Measurements from ENCODE around the gene MEGF11.
"Not testable (repeated sequence)": the region's sequence is repeated elsewhere in the genome, so short reads cannot be mapped to it uniquely, and the experiment has no call there.

MEGF11 gene

DNA sequence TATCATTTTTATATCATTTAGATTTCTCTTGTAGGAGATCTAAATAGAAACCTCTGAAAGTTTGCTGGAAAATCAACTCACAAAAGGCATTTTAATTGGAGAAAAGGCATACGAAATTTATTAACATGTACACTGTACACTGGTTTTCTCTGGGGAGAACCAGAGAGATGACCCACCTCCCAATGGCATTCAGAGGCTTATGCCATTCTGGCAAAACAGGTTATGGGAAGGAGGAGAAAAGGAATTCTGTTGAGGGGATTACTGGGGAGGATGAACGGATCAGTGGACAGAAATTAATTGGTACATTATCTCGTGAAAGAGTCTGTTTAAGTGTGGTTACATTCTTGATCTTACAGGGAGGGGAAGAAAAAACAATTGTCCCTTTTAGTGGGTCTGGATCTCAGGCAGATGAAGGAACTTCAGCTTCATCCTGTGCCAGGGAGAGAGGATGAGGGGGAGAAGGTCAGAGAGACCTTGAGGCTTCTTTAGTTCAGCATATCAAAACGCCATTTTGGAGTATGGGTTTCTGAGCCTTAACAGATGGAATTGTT lies 367.8 kb downstream of the MEGF11 start:
- no peak for DNase-seq (ENCODE audit: low read depth)

GRCh38 chr15:65884511-65884910 lies 369.0 kb downstream of the MEGF11 start:
- no peak for DNase-seq (ENCODE audit: low read depth)

DNA sequence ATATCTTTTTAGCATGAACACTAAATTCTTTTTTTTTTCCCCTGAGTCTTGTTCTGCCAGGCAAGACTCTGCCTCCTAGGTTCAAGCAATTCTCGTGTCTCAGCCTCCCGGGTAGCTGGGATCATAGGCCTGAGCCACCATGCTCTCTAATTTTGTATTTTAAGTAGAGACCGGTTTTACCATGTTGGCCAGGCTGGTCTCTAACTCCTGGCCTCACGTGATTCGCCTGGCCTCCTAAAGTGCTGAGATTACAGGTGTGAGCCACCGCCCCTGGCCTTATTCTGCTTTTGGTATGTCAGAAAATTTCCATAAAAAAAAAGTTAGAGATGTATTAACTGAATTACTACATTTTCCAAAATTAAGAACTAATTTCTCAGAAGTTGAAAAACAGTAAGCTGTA lies 370.0 kb downstream of the MEGF11 start:
- DNase-seq (ENCODE audit: low read depth), result no peak

- no peak for DNase-seq (ENCODE audit: low read depth)
Observed at GRCh38 chr15:65881766-65882434, 371.6 kb downstream of the MEGF11 start.

GRCh38 chr15:65877749-65878148 lies 375.8 kb downstream of the MEGF11 start:
- DNase-seq (ENCODE audit: low read depth), result no peak

- DNase-seq (ENCODE audit: low read depth), result no peak
Observed at GRCh38 chr15:65875458-65875857, 378.1 kb downstream of the MEGF11 start.

- DNase-seq (ENCODE audit: low read depth), result no peak
Observed at GRCh38 chr15:65873256-65873655, 380.3 kb downstream of the MEGF11 start.

- DNase-seq (ENCODE audit: low read depth), result not testable (repeated sequence)
Observed at GRCh38 chr15:65872596-65872995, 381.0 kb downstream of the MEGF11 start.

- DNase-seq (ENCODE audit: low read depth), result not testable (repeated sequence)
Observed at GRCh38 chr15:65871886-65872285, 381.7 kb downstream of the MEGF11 start.

DNA sequence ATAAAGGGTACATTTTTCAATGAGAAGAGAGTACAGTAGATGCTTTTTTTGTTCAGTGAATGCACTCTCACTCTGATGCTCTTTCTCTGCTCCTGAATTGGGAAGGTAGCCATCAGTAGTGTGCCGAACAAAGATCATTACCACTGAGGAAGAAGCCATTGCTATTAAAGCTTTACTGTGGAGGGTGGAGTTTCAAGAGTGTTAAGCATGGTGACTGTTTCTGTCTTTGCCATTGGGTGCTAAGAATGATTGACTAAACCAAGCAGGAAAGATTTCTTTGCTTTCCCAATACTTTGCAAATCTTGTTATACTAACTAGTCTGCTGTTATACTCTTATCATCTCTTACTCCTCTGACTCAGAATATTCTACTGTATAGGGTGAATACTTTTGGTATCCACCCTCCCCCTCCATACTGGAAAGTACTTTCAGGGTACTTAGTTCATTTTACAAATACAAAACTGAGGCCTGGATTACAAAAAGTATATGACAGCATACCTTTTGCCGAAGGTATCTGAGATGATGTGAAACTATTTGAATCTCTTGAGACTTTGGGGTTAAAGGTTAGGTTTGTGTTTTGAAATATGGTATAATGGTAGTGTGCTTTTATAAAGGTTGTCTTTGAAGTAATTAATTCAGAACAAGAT lies 382.5 kb downstream of the MEGF11 start:
- DNase-seq (ENCODE audit: low read depth), result no peak

GRCh38 chr15:65869954-65870871 lies 383.3 kb downstream of the MEGF11 start:
- DNase-seq (ENCODE audit: low read depth), result no peak

DNA sequence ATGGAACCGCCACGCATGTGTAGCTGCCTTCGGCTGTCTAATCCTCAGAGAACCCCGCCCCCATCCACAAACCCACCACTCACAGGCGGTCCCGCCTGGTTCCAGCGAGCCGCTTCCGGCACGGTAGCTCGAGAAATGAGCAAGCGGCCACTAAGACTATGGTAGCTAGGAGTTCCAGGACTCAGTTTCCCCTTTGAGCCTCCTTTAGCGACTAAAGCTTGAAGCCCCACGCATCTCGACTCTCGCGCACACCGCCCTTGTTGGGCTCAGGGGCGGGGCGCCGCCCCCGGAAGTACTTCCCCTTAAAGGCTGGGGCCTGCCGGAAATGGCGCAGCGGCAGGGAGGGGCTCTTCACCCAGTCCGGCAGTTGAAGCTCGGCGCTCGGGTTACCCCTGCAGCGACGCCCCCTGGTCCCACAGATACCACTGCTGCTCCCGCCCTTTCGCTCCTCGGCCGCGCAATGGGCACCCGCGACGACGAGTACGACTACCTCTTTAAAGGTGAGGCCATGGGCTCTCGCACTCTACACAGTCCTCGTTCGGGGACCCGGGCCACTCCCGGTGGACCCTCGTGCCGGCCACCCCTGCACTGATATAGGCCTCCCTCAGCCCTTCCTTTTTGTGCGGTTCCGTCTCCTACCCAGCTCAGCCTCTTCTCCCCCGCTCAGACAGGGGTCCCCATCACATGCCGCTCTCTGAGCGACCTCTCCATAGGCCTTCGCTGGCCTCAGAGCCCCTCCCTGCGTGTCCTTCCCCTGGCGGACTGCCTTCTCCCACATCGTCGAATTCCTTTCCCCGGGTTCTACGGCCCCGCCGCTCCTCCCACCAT lies 384.2 kb downstream of the MEGF11 start, which contains the start of gene RAB11A:
Gene RAB11A, plus strand, starts transcription at position 366 of the 828 bp plus-strand sequence. Its CDS starts 95 bp downstream, at position 461.
- peak; percentile 92 for DNase-seq (ENCODE audit: low read depth)

DNA sequence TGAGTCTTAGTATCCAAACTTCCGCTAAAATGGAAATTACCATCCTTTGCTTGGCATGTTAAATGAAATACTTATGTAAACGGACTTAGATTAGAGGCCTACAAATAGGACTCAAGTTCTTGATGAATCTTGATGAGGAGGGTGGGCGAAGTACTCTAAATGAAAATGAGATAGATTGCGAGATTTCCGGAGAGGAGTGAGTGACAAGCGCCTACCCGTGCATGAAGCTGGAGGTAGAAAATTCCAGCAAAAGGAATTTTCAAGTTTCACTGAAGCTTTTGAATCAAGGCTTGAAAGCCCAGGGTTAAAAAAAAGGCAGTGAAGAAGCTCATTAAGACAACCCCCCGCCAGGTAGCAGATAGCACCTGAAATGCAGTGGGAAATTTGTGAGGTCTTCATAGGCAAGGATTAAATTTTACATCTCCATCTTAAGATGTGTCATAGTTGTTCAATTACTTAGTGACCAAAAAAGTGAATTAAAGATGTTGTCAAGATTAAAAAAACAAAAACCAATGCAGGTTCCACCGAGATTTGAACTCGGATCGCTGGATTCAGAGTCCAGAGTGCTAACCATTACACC lies 384.9 kb downstream of the MEGF11 start:
- no peak for DNase-seq (ENCODE audit: low read depth)

DNA sequence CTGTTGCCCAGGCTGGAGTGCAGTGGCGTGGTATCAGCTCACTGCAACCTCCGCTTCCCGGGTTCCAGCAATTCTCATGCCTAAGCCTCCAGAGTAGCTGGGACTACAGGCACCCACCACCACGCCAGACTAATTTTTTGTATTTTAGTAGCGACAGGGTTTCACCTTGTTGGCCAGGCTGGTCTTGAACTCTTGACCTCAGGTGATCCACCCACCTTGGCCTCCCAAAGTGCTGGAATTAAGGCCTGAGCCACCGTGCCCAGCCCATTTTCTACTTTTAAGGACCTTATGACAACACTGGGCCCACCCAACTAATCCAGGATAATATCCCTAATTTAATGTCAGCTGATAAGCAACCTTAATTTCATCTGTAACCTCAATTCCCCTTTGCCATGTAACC lies 385.6 kb downstream of the MEGF11 start:
- DNase-seq (ENCODE audit: low read depth), result not testable (repeated sequence)

GRCh38 chr15:65867244-65867643 lies 386.3 kb downstream of the MEGF11 start:
- no peak for DNase-seq (ENCODE audit: low read depth)

- no peak for DNase-seq (ENCODE audit: low read depth)
Observed at GRCh38 chr15:65863106-65863505, 390.4 kb downstream of the MEGF11 start.

DNA sequence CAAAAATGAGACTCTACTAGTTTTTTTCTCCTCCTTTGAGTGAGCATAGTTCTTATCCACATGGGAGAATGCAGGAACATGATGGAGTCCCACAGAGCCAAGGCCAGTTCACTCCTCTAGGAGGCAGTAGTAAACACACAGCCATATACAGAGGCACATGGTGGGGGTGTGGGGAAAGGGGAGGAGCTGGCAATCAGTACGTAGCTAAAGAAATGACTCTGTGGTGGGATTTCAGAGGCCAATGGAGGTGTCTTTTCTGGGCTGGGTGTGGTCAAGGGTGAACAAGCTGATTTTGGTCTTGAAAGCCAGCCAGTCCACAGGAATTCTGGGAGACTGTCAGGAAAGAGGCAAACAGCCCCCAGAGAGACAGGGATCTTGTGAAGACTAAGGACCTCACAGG lies 390.9 kb downstream of the MEGF11 start:
- peak; percentile 15 for DNase-seq (ENCODE audit: low read depth)

GRCh38 chr15:65857718-65858402 lies 395.7 kb downstream of the MEGF11 start:
- DNase-seq (ENCODE audit: low read depth), result no peak

- peak; percentile 80 for DNase-seq (ENCODE audit: low read depth)
Observed at GRCh38 chr15:65856821-65857455, 396.6 kb downstream of the MEGF11 start.

- no peak for DNase-seq (ENCODE audit: low read depth)
Observed at GRCh38 chr15:65851981-65852380, 401.6 kb downstream of the MEGF11 start.
